Measurements from ENCODE around the gene MGAT4B.

Gene MGAT4B

DNA sequence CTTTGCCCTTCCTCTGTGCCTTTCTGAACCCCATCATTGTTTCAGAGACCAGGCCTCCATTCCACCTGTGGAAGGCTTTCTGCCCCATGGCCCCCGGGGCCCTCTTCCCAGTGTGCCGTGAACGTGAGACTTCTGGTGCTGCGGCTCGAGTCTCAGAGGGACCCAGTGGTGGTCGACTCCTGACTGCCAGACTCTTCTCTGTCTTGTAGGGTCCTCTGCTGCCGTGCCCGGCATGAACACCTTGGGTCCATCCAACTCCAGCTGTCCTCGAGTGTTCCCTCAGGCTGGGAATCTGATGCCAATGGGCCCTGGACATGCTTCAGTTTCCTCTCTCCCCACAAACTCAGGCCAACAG, 33.0 kb downstream of the MGAT4B start:
- H3K4me3 ChIP-seq (ENCODE audit: low read depth, low read length): no peak overlapping the region

- H3K4me3 ChIP-seq (ENCODE audit: low read depth, low read length): no peak overlapping the region
Measured at GRCh38 chr5:179772351-179772750, 34.3 kb downstream of the MGAT4B start.

- no peak overlapping the region for H3K4me3 ChIP-seq (ENCODE audit: low read depth, low read length)
Measured at GRCh38 chr5:179771311-179771895, 35.3 kb downstream of the MGAT4B start.

- H3K4me3 ChIP-seq (ENCODE audit: low read depth, low read length): no peak overlapping the region
Measured at GRCh38 chr5:179769796-179770195, 36.9 kb downstream of the MGAT4B start.

DNA sequence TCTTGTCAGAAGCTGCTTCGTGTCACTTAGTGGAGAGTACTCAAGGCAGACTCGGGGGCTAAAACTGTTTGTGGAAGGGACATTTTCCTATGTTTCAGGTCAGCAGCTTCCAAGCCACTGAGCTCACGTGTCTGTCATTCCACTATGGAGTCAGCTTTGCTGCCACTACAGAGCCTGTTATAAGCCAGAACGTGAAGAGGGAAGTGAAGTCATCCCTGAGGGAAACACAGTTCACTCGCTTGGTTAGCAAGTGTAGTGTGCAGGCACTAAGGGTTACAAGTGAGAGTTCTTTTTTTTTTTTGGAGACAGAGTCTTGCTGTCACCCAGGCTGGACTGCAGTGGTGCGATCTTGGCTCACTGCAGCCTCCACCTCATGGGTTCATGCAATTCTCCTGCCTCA, 37.4 kb downstream of the MGAT4B start:
- no peak overlapping the region for H3K4me3 ChIP-seq (ENCODE audit: low read depth, low read length)

DNA sequence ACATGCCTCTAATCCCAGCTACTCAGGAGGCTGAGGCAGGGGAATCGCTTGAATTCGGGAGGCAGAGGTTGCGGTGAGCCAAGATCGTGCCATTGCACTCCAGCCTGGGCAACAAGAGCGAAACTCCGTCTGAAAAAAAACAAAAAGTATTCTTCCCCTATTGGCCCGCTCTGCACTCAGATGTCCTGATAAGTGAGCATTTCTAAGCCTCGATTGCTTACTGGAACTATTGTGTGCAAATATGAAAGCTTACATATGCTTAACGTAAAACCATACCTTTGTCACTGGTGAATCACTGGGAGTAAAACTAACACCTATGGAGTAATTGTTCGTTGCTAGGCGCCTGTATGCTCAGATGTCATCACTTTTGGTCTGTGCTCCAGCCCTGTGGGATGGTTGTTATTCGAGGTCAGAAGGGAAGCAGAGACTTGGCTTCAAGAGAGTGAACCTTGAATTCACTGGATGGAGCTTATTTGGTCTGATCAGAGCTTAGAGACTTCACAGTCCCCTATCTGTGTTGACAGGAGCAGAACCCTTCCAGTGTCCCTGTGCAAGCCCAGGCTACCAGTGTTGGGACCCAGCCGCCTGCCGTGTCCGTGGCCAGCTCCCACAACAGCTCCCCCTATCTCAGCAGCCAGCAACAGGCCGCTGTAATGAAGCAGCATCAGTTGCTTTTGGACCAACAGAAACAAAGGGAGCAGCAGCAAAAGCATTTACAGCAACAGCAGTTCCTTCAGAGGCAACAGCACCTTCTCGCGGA, 38.2 kb downstream of the MGAT4B start:
- no peak overlapping the region for H3K4me3 ChIP-seq (ENCODE audit: low read depth, low read length)

- H3K4me3 ChIP-seq (ENCODE audit: low read depth, low read length): no peak overlapping the region
Measured at GRCh38 chr5:179767496-179768100, 39.1 kb downstream of the MGAT4B start.

DNA sequence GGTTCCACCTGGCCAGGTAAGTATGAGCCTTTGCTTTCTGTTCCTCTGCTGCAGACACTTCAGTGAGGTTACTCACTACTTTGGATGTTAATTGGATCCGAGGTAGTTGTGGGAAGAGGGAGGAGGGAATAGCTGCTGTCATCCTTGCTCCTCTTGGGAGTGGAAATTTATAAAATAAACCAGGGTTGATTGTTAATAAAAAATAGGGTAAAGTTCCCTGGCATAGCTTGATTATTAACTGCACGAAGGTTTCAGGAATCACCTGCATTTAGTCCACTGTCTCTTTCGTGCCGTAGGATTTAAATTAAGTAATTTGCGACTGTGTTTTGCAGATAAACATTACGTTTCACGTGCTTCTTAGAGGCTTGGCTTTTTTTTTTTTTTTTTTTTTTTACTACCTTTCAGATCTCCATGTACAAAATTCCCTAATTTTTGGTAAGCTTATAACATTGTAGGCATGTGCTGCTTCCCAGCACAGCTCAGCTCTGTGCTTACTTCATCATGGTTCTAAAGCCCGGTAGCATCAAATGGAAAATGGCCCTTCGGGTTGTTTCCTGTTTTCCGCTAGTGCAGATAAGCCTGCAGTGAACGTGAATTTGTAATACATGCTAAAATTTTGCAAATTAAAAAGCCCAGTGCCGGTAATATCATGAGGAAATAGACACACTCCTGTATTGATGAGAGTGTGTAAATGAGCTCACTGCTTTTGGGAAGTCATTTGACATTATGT, 39.8 kb downstream of the MGAT4B start:
- H3K4me3 ChIP-seq (ENCODE audit: low read depth, low read length): no peak overlapping the region

GRCh38 chr5:179766021-179766725, 40.5 kb downstream of the MGAT4B start:
- no peak overlapping the region for H3K4me3 ChIP-seq (ENCODE audit: low read depth, low read length)

DNA sequence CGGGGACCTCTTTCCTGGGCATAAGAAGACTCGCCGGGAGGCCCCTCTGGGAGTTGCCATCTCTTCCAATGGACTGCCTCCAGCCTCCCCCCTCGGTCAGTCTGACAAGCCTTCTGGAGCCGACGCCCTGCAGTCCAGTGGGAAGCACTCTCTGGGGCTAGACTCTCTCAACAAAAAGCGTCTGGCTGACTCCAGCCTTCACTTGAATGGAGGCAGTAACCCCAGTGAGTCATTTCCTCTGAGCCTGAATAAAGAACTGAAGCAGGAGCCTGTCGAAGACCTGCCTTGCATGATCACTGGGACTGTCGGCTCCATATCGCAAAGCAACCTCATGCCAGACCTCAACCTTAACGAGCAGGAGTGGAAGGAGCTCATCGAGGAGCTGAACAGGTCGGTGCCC, 41.3 kb downstream of the MGAT4B start:
- H3K4me3 ChIP-seq (ENCODE audit: low read depth, low read length): no peak overlapping the region

DNA sequence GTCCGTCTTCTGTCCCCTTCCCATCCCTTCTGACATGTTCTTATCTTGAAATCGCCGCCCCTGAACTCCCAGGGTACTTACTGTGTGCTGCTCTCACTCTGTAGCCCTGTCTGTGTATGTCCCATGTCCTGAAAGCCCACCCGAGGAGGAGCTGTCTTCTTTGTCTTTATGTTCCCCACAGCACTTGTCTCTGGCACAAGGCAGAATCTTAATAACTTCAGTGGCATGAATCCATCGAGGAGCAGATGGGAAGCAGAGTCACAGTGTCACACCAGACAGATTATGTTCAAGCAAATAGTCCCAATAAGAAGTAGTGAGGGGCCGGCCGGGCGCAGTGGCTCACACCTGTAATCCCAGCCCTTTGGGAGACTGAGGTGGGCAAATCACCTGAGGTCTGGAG, 42.6 kb downstream of the MGAT4B start:
- no peak overlapping the region for H3K4me3 ChIP-seq (ENCODE audit: low read depth, low read length)

DNA sequence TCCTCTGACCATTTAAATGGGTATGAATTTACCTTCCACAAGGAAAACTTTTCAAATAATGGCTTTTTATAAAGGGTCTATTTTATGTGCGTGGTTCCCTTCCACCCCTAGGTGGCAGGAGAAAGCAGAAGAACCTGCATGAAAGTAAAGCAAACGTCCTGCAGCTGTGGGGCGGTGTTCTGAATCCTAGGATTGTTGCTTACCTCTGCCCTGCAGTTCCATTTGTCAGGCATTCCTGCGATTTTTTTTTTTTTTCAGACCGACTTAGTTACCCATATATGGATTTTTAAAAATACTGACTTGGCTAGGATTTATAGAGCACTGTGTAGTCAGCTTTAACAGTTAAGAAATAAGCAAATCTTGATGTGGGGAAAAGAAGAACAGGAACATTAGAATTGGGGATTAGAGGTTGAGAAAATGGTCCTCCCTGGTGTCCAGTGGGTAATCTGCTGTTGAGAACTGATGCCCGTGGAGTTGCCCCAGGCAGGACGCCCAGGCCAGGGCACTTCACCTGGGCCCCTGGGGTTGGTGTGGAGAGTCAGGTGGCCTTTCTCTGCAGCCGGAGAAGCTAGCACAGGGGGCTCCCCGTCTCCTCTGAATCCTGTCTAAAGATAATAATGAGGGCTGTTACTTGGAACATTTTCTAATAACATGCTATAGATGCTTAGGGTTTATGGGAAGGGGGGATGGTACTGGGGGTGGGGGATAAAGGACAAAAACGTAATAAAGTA, 43.3 kb downstream of the MGAT4B start:
- H3K4me3 ChIP-seq (ENCODE audit: low read depth, low read length): no peak overlapping the region

DNA sequence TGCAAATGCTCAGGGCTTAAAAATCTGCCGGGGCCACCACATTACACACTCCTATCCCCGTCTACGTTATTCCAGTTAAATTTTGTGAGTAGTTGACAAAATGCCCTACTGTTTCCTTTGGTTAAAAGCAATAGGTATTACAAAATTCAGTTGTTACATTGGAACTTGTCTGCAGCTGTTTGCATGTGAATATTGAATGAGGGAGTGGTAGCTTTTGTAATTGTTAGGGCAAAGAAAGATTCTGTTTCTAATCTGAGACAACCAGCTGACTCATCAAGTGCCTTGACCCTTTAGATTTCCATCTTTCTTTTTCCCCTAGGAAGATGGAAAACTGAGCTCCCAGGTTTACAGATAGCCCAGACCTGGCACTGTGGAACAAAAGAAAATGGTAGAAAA, 43.9 kb downstream of the MGAT4B start:
- H3K4me3 ChIP-seq (ENCODE audit: low read depth, low read length): no peak overlapping the region

GRCh38 chr5:179762079-179762780, 44.4 kb downstream of the MGAT4B start:
- no peak overlapping the region for H3K4me3 ChIP-seq (ENCODE audit: low read depth, low read length)

GRCh38 chr5:179759581-179760551, 46.8 kb downstream of the MGAT4B start:
- H3K4me3 ChIP-seq (ENCODE audit: low read depth, low read length): no peak overlapping the region

GRCh38 chr5:179758955-179759354, 47.7 kb downstream of the MGAT4B start:
- H3K4me3 ChIP-seq (ENCODE audit: low read depth, low read length): no peak overlapping the region

DNA sequence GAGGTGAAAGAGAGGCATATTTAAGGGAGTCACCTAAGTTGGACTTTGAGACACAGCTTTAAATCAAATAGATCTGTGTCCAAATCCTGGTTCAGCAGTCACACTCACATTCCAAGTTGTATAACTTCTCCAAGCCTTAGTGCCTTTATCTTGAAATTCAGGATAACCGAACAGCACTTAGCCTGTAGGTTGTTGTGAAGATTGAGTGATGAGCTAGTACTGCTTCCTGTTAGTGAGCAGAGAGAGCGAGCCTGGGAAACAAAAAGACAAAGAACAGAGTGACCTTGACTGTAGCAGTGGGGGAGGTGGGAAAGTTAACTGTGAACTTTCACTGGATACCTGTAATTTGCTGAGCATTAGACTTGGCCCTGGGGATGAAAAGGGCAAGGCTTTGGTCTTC, 51.6 kb downstream of the MGAT4B start:
- no peak overlapping the region for H3K4me3 ChIP-seq (ENCODE audit: low read depth, low read length)

GRCh38 chr5:179753971-179754370, 52.7 kb downstream of the MGAT4B start:
- H3K4me3 ChIP-seq (ENCODE audit: low read depth, low read length): no peak overlapping the region
